ENCODE results near the gene SPDYE2. TPM values are rescaled to one million over a fixed set of nuclear protein-coding genes. Genes with fewer than 3 reads are reported as not detected.
"Not testable (repeated sequence)": the region's sequence is repeated elsewhere in the genome, so short reads cannot be mapped to it uniquely, and the experiment has no call there.

SPDYE2 gene
- total RNA-seq, 4 donors from 2014 or later = 0.64 TPM; not detected in 3

- H3K27ac ChIP-seq, H3K4me3 ChIP-seq, H3K4me1 ChIP-seq, H3K27me3 ChIP-seq, H3K9me3 ChIP-seq, H3K36me3 ChIP-seq: not testable (repeated sequence)
- DNase-seq (ENCODE audit: low spot score in 2 of 2) = peak; percentile 41 to 74
- 83% methylated on average over 1 of the region's 2 CpGs for WGBS
These were observed 26.2 kb upstream of the SPDYE2 start for GRCh38 chr7:102524803-102525202.

- H3K9me3 ChIP-seq; H3K4me3 ChIP-seq; DNase-seq (ENCODE audit: low spot score in 2 of 2); H3K27ac ChIP-seq; H3K4me1 ChIP-seq; H3K27me3 ChIP-seq; H3K36me3 ChIP-seq: not testable (repeated sequence)
- WGBS = no CpG with 5 or more reads among the region's 8 CpGs
These were observed 23.8 kb upstream of the SPDYE2 start for GRCh38 chr7:102527182-102527581.

- peak in 1 of 2 donors; percentile 45 for DNase-seq (ENCODE audit: low spot score in 2 of 2)
- H3K27ac ChIP-seq, H3K27me3 ChIP-seq, H3K4me1 ChIP-seq, H3K36me3 ChIP-seq, H3K4me3 ChIP-seq, H3K9me3 ChIP-seq: not testable (repeated sequence)
- no CpG with 5 or more reads among the region's 13 CpGs for WGBS
These were observed 22.9 kb upstream of the SPDYE2 start for GRCh38 chr7:102527822-102528793.

- no CpG with 5 or more reads among the region's 7 CpGs for WGBS
- not testable (repeated sequence) for H3K36me3 ChIP-seq, H3K4me1 ChIP-seq, H3K9me3 ChIP-seq, H3K27ac ChIP-seq, H3K27me3 ChIP-seq, H3K4me3 ChIP-seq
- DNase-seq (ENCODE audit: low spot score in 2 of 2) = peak; percentile 13 to 41
These were observed 19.4 kb upstream of the SPDYE2 start for GRCh38 chr7:102531583-102531982.

- H3K27me3 ChIP-seq; H3K4me1 ChIP-seq; H3K27ac ChIP-seq; H3K36me3 ChIP-seq; H3K4me3 ChIP-seq; H3K9me3 ChIP-seq; DNase-seq (ENCODE audit: low spot score in 2 of 2): not testable (repeated sequence)
- WGBS = 93% methylated on average over 2 of the region's 2 CpGs
These were observed 18.9 kb upstream of the SPDYE2 start for GRCh38 chr7:102532127-102532526.

- not testable (repeated sequence) for H3K27me3 ChIP-seq; H3K27ac ChIP-seq; H3K4me1 ChIP-seq; H3K4me3 ChIP-seq; H3K9me3 ChIP-seq; H3K36me3 ChIP-seq; DNase-seq (ENCODE audit: low spot score in 2 of 2)
- WGBS = 58% methylated on average over 1 of the region's 8 CpGs
These were observed 15.9 kb upstream of the SPDYE2 start for GRCh38 chr7:102535062-102535615.

GRCh38 chr7:102540604-102541003, 10.4 kb upstream of the SPDYE2 start:
- H3K36me3 ChIP-seq; H3K27ac ChIP-seq; DNase-seq (ENCODE audit: low spot score in 2 of 2); H3K27me3 ChIP-seq; H3K4me1 ChIP-seq; H3K9me3 ChIP-seq; H3K4me3 ChIP-seq: not testable (repeated sequence)
- no CpG with 5 or more reads among the region's 6 CpGs for WGBS

- no CpG with 5 or more reads among the region's 8 CpGs for WGBS
- H3K4me1 ChIP-seq, H3K27me3 ChIP-seq, H3K27ac ChIP-seq, H3K4me3 ChIP-seq, H3K36me3 ChIP-seq, H3K9me3 ChIP-seq: not testable (repeated sequence)
- DNase-seq (ENCODE audit: low spot score in 2 of 2) = peak in 1 of 2 donors; percentile 37
These were observed 8.9 kb upstream of the SPDYE2 start for GRCh38 chr7:102542083-102542482.

- WGBS = no CpG with 5 or more reads among the region's 11 CpGs
These were observed 8.3 kb upstream of the SPDYE2 start for GRCh38 chr7:102542771-102543170.

GRCh38 chr7:102543596-102543995, 7.4 kb upstream of the SPDYE2 start, which contains the start of gene UPK3BL2:
Gene UPK3BL2 (minus strand): TSS chr7:102543696. CDS start chr7:102543636, 60 bp downstream.
- not testable (repeated sequence) for H3K27ac ChIP-seq; H3K36me3 ChIP-seq; H3K4me3 ChIP-seq; H3K27me3 ChIP-seq; DNase-seq (ENCODE audit: low spot score in 2 of 2); H3K4me1 ChIP-seq; H3K9me3 ChIP-seq
- no CpG with 5 or more reads among the region's 8 CpGs for WGBS

More at GRCh38 chr7:102542771-102543170, 8.3 kb upstream of the SPDYE2 start:
- not testable (repeated sequence) for H3K36me3 ChIP-seq, H3K27ac ChIP-seq, H3K4me3 ChIP-seq, H3K9me3 ChIP-seq, H3K27me3 ChIP-seq, H3K4me1 ChIP-seq
- peak in 1 of 2 donors; percentile 31 for DNase-seq (ENCODE audit: low spot score in 2 of 2)

GRCh38 chr7:102544372-102544771, 6.7 kb upstream of the SPDYE2 start:
- not testable (repeated sequence) for H3K4me1 ChIP-seq; H3K27me3 ChIP-seq; H3K9me3 ChIP-seq; H3K4me3 ChIP-seq; DNase-seq (ENCODE audit: low spot score in 2 of 2); H3K27ac ChIP-seq; H3K36me3 ChIP-seq
- WGBS = no CpG with 5 or more reads among the region's 1 CpG

- not testable (repeated sequence) for H3K4me1 ChIP-seq; H3K36me3 ChIP-seq; H3K27me3 ChIP-seq; H3K4me3 ChIP-seq; H3K27ac ChIP-seq; DNase-seq (ENCODE audit: low spot score in 2 of 2); H3K9me3 ChIP-seq
- no CpG with 5 or more reads among the region's 12 CpGs for WGBS
These were observed 5.7 kb upstream of the SPDYE2 start for GRCh38 chr7:102545288-102545687.

- peak in 1 of 2 donors; percentile 26 for DNase-seq (ENCODE audit: low spot score in 2 of 2)
- not testable (repeated sequence) for H3K36me3 ChIP-seq, H3K4me3 ChIP-seq, H3K27me3 ChIP-seq, H3K27ac ChIP-seq, H3K4me1 ChIP-seq, H3K9me3 ChIP-seq
- WGBS = no CpG with 5 or more reads among the region's 6 CpGs
These were observed 4.7 kb upstream of the SPDYE2 start for GRCh38 chr7:102546353-102546752.

- not testable (repeated sequence) for H3K27me3 ChIP-seq, H3K4me1 ChIP-seq, H3K27ac ChIP-seq, H3K9me3 ChIP-seq, H3K36me3 ChIP-seq, H3K4me3 ChIP-seq
- peak in 1 of 2 donors; percentile 23 for DNase-seq (ENCODE audit: low spot score in 2 of 2)
- no CpG with 5 or more reads among the region's 11 CpGs for WGBS
These were observed 17.6 kb downstream of the SPDYE2 start for GRCh38 chr7:102568620-102569019.
